Neural crest cell (in vitro differentiated cells): ENCODE results near the gene LRRC2. TPM values are rescaled to one million over a fixed set of nuclear protein-coding genes. Genes with fewer than 3 reads are reported as not detected.
"Not testable (repeated sequence)": the region's sequence is repeated elsewhere in the genome, so short reads cannot be mapped to it uniquely, and the experiment has no call there.

Source experiments
- DNase-seq: peaks from one replicate; pipeline ENCODE4 v3.0.0; 2021; ENCODE audit warnings: low read depth, mixed read lengths, low spot score
- H3K27ac Mint-ChIP-seq: one replicate; pipeline ENCODE4 v1.8.0; 2021; ENCODE audit warnings: mild to moderate bottlenecking, mixed read lengths; ENCODE audit not compliant: unreplicated experiment
- H3K27me3 Mint-ChIP-seq: 2 replicates; pipeline ENCODE4 v1.8.0; 2021; ENCODE audit warnings: low read depth, mild to moderate bottlenecking, mixed read lengths
- H3K36me3 Mint-ChIP-seq: 2 replicates; pipeline ENCODE4 v1.8.0; 2021; ENCODE audit warnings: low read depth, mild to moderate bottlenecking, mixed read lengths
- H3K4me1 Mint-ChIP-seq: 2 replicates; pipeline ENCODE4 v1.8.0; 2021; ENCODE audit warnings: mixed read lengths
- H3K4me3 Mint-ChIP-seq: one replicate; pipeline ENCODE4 v1.8.0; 2021; ENCODE audit warnings: mild to moderate bottlenecking, mixed read lengths
- H3K9me3 Mint-ChIP-seq: 2 replicates; pipeline ENCODE4 v1.8.0; 2021; ENCODE audit warnings: mixed read lengths
- CTCF ChIP-seq: fragments of 200-600 bp; sonication (generic); conservative IDR thresholded peaks from 2 replicates; pipeline ENCODE4 v1.5.0; 2021; ENCODE audit warnings: antibody characterized with exemption, mild to moderate bottlenecking
- total RNA-seq: library from RNA; stranded (reverse); gene quantifications from 2 replicates; pipeline ENCODE4 v1.2.1, GENCODE V29; 2021

Gene LRRC2
- total RNA-seq, 1 donor from 2014 or later: 0.12 TPM

- no peak for DNase-seq
- Mint-ChIP-seq H3K36me3 (no peaks in the 10 kb centered on the region), H3K27me3 (peaks cover 3% of the 10 kb centered on the region), H3K9me3 (no peaks in the 10 kb centered on the region), H3K4me1 (no peaks in the 10 kb centered on the region), H3K27ac (no peak overlapping the region), H3K4me3 (no peak overlapping the region)
- no peak for TF ChIP-seq CTCF
These were observed 42.5 kb downstream of the LRRC2 start for GRCh38 chr3:46523556-46523955.

- not testable (repeated sequence) for H3K27ac Mint-ChIP-seq, H3K4me3 Mint-ChIP-seq, H3K36me3 Mint-ChIP-seq
These were observed 43.9 kb downstream of the LRRC2 start for GRCh38 chr3:46522201-46522600.

GRCh38 chr3:46521096-46521495 lies 45.0 kb downstream of the LRRC2 start:
- peaks cover 3% of the 10 kb centered on the region for H3K27me3 Mint-ChIP-seq
- no peak overlapping the region for H3K4me3 Mint-ChIP-seq
- H3K27ac Mint-ChIP-seq: no peak overlapping the region
- DNase-seq: no peak
- no peaks in the 10 kb centered on the region for H3K4me1 Mint-ChIP-seq
- H3K36me3 Mint-ChIP-seq: no peaks in the 10 kb centered on the region
- no peak for TF ChIP-seq CTCF
- H3K9me3 Mint-ChIP-seq: no peaks in the 10 kb centered on the region

More at GRCh38 chr3:46522201-46522600, 43.9 kb downstream of the LRRC2 start:
- DNase-seq, H3K4me1 Mint-ChIP-seq, H3K9me3 Mint-ChIP-seq, H3K27me3 Mint-ChIP-seq: not testable (repeated sequence)

GRCh38 chr3:46520531-46520930 lies 45.6 kb downstream of the LRRC2 start:
- Mint-ChIP-seq H3K4me3 (no peak overlapping the region), H3K36me3 (no peaks in the 10 kb centered on the region), H3K27ac (no peak overlapping the region), H3K4me1 (no peaks in the 10 kb centered on the region), H3K27me3 (peaks cover 3% of the 10 kb centered on the region), H3K9me3 (no peaks in the 10 kb centered on the region)
- no peak for DNase-seq
- no peak for TF ChIP-seq CTCF

GRCh38 chr3:46519952-46520351 lies 46.1 kb downstream of the LRRC2 start:
- no peak overlapping the region for H3K27ac Mint-ChIP-seq
- H3K36me3 Mint-ChIP-seq: no peaks in the 10 kb centered on the region
- no peak for DNase-seq
- no peaks in the 10 kb centered on the region for H3K9me3 Mint-ChIP-seq
- no peak overlapping the region for H3K4me3 Mint-ChIP-seq
- no peaks in the 10 kb centered on the region for H3K4me1 Mint-ChIP-seq
- TF ChIP-seq CTCF: no peak
- H3K27me3 Mint-ChIP-seq: peaks cover 3% of the 10 kb centered on the region

DNA sequence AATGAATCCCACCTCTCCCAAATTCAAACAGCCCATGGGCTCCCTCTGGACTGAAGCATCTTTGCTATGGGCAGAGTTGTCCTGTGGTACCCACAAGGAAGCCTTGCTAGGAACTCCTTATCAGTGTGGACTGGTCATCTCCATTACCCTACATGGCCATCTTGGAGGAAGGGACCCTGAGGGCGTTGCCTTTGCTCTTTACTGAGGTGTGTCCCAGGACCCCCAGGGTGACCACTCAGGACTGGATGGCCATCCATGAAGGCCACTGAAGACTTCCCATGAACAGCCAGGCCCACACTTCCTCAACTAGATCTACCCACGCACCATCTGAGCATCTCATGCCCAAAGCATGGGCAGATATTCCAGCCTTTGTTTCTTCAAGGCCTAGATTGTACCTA lies 48.3 kb downstream of the LRRC2 start:
- H3K36me3 Mint-ChIP-seq: no peaks in the 10 kb centered on the region

More for the DNA sequence above, 48.3 kb downstream of the LRRC2 start:
- Mint-ChIP-seq H3K9me3 (no peaks in the 10 kb centered on the region), H3K27me3 (peaks cover 3% of the 10 kb centered on the region), H3K27ac (no peak overlapping the region), H3K4me1 (no peaks in the 10 kb centered on the region), H3K4me3 (no peak overlapping the region)
- DNase-seq: no peak
- no peak for TF ChIP-seq CTCF
